Measurements from ENCODE around the gene ADAM12.
"Not testable (repeated sequence)": the region's sequence is repeated elsewhere in the genome, so short reads cannot be mapped to it uniquely, and the experiment has no call there.

ADAM12 gene

DNA sequence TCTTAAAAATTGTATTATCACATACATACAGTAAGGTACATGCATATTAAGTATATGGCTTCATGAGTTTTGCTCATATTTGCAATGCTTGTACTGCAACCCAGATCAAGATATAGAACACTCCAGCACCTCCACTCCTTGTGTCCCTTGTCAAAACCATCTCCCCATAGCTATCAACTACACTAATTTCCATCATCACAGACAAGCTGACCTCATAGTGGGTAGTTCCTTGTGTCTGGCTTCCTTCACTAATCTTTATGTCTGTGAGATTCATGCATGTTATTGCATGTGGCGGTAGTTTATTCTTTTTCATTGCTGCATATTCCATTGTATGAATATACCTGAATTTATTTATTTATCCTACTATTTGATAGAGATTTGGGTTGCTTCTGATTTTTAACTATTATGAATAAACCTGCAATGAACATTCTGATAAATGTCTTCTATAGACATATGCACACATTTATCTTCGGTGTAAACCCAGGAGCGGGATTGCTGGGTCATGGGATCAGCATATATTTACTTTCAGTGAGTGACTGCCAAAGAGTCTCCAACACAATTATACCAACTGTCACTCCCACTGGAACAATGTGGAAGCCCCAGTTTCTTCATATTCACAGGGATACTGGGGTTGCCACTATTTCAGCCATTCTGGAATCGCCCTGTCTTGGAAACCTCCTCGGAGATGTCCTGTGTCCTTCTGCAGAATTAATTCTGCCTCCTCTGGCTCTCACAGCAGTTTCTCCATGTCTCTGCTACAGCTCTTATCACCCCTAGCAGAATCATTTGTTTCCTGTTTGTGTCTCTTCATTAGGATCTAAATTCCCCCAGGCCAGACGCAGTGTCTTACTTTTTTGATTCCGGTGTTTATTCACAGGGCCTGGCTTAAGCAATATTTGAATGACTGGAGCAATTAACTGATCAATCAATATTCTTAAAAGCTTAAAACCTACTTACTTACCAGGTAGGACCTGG is 14.7 kb upstream of the ADAM12 start:
- DNase-seq: no peak

DNA sequence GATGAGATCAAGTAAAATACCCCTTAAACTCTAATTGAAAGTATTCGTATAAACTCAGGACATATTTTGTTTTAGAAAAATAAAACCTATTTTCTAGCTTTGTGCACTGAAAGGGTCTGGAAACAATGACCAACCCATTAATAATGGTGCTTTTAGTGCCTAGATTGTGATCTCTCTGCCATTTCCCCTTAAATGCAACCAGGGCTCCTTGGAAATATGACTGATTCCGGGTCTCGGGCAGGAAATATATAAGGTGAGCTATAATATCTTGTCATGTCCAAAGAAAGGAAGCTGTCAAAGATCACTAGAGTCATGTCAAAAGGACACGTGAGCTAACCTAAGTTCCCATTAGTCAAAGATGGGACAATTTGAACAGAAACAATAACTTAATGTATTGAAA is 12.4 kb upstream of the ADAM12 start:
- no peak for DNase-seq

DNA sequence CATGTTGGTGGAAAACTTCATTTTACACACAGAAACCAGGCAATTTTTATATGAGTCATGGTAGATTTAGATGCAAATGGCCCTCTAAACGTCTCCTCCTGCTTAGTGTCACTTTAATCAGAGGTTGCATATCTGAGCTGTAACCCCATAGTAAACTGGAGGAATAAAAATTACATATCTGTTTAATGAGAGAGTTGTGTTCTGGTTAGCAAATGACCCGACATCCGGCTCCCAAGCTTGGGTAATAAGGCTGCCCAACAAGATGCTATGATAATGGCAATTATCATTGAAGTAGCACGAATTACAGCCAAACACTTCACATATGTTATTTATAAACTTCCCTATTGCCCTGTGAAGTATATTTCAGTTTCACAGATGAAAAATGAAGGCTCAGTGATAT is 10.6 kb upstream of the ADAM12 start:
- no peak for DNase-seq

DNA sequence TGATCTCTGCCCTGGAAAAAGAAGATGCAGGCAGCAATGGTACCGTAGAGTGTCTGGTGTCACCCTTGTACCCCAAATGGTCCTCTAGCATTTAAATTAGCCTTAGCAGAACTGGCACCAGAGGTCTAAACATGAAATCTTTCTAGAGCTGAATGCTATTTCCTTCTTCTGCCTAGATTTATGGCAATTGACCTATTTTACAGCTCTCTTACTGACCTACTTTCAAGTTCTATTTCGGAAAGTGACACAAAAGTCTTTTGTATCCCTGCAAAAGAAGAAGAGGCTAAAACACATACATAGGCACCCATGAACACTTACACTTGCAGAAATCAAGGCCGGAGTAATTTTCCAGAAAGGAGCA is 10.1 kb upstream of the ADAM12 start:
- no peak for DNase-seq

DNA sequence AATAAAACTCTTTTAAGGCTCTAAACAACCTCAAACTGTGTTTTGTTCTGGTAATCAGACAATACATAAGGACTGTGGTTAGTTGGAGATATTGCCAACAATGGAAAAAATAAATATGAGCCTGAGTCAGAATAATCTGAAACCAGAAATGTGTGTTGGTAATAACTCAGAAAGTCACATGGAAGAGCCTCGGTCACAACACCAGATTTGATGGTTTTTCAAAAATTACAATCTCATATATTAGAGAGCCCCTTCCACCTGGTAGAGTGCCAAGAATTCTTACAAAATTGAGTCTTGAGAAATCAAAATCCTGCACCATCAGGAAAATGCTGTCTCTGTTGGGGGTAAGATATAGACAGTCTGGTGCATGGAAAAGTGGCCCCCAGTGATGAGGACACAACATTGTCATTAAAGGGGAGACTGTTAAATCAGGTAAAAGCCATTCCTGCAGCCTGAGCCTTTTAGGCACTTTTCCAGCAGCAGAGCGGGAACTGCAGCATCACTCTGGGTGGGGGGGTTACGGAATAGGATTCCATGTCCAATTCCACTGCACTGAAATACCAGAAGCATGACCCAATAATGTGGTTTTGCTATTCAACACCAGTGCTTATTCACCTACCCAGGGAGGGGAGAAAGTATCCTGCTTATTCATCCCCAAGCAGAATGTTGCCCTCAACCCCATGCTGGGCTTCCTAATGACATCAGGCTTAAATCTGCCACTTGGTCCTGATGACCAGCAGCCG is 9.5 kb upstream of the ADAM12 start:
- DNase-seq: no peak

DNA sequence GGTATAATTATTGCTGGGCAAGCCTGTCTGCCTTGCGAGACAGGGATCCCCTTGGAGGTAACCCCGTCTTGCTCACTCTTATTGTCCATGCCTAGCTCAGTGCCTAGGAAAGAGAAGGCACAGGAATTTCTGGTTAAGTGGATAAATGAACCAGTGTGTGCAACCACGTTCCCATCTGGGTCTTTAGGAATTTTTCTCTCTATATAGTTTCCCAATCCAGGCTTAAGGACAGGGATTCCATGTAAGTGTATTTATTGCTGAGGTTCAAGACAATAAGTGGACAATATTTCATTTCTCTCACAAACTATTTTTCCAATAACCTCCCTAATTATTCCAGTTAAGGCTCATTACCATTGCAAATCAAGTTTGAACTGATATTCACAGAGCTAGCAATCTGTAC is 8.9 kb upstream of the ADAM12 start:
- DNase-seq: no peak

DNA sequence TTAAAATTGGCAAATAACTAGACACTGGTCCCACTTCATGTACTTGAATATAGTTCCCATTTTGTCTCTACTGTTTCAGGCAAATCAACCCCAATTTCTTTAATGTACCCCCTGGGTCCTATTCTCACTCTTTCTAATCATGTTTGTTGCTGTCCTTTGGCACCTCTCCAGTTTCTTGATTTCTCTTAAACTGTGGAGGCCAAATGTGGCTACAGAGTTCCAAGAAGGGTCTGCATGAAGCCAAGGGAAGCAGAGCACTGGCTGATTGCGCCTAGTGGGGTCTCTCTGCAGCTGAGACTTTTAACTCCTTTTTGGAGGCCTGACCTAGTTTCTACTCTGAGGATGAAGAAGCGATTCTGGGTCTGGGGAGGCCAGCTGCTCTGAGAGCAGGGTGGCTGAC is 6.7 kb upstream of the ADAM12 start:
- DNase-seq: no peak

DNA sequence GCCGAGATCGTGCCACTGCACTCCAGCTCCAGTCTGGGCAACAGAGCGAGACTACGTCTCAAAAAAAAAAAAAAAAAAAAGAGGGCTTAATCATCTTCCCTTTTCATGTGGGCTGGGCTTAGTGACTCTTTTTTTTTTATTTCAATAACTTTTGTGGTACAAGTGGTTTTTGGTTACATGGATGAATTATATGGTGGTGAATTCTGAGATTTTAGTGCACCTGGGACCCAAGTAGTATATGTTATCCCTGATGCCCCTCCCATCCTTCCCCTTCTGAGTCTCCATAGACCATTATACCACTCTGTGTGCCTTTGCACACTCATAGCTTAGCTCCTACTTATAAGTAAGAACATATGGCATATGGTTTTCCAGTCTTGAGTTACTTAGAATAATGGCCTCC is 4.8 kb upstream of the ADAM12 start:
- no peak for DNase-seq

DNA sequence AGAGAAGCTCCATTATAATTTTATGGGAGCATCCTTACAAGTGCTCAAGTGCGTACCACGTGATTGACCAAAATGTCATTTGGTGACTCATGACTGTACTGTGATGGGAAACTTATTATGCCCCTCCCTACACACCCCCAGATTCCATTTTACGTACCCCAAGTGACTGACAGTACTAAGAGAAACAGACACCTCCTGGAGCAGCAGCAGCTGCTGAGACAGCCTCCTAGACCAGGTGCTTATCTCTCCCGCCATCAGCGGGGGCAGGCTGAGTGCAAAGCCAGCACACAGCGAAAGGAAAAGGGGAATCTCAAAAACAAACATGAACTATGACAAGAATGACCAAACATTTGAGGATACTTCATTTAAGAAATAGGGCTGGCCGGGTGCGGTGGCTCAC is 4.2 kb upstream of the ADAM12 start:
- no peak for DNase-seq

DNA sequence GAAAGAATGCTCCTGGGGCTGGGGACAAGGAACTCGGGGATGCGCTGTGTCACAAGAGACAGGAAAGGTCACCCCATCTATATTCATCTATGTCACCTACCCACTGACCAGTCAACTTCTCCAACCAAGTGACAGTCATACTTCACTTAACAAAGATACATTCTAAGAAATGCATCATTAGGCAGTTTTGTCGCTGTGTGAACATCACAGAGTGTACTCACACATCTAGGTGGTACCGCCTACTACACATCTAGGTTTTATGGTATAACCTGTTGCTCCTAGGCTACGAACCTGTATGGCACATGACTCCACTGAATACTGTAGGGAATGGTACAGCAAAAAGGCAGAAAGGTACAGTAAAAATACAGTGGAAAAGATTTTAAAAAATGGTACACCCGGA is 3.8 kb upstream of the ADAM12 start:
- DNase-seq: no peak

DNA sequence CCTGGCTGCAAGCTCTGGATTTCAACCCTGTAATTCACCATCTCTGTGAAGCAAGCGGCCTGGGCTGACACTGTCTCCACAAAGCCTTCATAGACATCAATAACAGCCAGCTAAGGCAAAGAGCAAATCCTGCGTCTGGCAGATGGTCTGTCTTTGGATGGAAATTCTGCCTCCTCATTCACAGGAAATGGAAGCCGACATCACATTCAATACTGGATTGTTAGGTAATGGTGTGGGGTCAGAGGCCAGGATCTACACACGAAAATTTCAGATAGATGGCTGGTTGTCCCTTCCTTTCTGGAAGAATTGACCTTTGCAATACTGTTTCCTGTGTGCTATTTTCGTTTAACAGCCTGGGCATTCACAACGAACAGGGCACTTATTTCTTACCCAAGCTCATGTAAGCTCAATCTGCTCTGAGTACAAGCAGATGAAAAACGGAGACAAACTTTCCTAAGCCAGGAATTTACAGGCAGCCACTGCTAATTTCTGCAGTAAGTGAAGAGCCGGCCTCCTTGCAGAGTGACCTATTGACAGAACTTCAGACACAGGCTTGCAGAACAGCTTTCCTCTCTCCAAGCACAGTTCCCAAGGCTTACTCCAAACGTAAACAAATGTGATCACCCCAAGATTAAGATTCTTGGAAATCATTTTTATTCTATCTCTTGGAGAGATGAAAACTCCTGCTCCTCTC is 3.1 kb upstream of the ADAM12 start:
- DNase-seq: no peak

DNA sequence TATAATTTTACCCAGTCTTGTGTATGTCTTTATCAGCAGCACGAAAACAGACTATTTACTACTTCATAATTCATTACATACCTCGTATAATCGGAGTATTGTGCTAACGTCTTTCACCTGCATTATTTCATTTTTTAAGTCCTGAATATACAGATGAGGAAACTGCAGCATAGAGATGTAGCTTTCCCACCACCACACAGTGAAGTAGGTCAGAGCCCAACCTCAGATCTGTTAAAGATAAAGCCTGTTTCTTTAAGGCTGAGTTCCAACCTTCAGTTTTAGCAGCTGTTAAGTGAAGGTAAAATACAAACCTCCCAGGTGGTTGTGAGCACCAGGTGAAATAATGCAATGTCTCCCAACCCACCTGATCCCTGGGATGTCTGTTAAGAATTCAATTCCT is 2.0 kb upstream of the ADAM12 start:
- DNase-seq: no peak

DNA sequence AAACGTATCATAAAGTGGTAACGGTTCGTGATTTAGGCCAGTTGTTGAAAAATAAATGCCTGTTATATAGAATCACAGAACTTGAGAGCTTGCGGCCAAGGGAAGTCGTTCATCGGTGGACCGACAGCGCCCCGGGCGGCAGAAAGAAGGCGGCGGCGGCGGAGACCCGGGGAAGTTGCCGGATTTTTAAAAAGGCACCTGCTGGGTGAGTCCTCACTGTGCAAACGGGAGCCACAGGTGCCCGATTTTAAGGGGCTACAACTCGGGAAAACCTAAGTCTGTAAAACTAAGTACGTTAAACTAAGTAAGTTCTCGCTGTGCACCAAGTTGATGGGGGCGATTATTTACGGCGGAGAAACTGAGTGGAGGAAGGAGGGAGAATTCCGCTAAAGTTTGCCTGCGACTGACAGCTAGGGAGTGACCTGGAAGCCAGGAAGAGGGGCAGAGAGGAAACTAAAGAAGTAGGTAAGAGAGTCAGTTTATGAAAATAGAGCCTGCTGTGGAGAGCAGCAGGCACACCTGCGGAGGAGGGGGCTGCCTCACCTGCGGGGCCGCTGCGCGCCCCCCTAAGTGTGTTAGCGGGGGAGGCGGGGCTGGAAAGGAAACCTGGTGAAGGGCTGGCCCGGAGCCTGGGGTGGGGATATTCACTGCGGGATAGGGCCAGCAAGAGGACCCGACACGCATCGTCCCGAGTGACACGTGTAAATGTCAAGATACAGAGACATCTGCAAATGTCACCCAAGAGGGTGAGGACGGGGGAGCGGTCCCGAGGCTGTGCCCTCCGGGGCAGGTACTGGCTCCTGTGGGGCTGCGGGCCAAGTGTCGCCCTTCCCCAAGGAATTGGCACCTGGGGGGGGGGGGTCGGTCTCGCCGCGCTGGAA is 996 bp downstream of the ADAM12 start:
- peak; percentile 43 for DNase-seq

DNA sequence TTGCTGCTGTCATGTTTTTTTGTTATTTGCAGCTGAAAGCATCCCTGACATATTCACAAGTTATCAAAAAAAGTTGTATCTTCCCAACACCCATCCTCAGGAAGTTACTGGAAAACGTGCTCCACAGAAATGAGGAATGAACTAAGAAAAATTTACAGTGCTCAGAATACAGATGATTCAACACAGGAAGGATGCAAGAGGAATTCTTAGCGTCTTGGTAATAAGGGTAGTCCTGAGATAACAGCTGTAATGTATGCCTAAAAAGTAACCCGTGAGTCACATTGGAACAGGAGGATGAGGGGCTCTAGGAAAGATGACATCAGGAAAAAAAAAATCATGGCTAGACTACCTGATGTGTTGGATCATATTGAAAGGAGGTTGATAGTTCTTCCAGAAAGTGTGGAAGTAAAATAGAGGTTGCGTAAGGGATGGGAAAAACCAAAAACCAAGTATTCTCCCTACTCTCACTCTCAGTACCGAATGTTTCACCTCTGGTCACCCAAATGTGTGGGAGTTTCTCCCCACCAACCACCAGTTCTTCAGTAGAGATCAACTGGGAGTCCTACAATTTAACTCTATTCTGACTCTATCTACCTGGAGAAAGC is 3.9 kb downstream of the ADAM12 start:
- no peak for DNase-seq

DNA sequence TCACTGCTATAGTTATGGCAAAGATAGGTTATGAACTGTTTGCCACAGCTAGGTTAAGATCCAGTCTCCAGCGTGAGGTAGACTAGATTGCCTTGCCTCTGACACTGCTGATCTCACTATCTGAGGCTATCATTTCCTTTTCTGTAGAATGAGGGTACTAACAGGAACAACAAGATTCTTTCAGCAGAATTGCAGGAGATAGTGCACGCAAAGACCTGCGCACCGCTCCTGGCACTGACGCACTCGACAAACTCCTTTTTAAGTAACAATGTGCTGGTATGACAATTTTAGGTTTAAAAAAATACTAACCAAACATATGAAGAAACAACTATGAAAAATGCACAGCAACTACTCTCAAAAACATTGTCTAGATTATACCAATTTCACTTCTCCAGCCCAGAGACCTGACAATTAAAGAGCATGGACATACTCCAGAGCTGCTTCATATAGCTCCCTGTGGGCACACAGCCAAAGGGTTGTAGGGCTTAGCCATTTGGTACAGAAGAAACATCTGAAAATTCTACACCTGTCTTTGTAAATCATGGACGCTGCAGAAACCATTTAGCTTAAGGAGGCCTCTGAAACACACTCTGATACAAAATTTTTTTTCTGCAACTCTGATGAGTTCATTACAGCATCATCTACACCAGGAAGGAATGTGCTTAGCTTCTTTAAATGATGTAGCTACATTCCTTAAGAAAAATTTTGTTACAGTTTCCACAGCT is 7.8 kb downstream of the ADAM12 start:
- no peak for DNase-seq

DNA sequence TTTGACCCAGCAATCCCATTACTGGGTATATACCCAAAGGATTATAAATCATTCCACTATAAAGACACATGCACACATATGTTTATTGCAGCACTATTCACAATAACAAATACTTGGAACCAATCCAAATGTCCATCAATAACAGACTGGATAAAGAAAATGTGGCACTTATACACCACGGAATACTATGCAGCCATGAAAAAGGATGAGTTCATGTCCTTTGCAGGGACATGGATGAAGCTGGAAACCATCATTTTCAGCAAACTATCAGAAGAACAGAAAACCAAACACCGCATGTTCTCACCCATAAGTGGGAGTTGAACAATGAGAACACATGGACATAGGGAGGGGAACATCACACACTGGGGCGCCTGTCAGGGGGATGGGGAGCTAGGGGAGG is 9.1 kb downstream of the ADAM12 start:
- not testable (repeated sequence) for DNase-seq

DNA sequence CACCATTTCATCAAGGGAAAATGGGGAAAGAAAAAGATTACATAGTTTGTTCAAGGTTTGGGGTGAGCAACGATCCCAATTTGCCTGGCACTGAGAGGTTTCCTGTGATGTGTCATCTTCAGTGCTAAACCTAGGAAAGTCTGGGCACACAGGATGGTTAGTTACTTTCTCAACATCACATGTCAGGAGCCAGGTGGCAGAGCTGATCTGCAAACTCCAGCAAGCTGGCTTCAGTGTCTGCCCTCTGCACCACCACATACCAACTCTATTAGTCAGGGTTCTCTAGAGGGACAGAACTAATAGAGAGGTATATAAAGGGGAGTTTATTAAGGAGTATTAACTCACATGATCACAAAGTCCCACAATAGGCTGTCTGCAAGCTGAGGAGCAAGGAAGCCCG is 11.3 kb downstream of the ADAM12 start:
- DNase-seq: no peak

DNA sequence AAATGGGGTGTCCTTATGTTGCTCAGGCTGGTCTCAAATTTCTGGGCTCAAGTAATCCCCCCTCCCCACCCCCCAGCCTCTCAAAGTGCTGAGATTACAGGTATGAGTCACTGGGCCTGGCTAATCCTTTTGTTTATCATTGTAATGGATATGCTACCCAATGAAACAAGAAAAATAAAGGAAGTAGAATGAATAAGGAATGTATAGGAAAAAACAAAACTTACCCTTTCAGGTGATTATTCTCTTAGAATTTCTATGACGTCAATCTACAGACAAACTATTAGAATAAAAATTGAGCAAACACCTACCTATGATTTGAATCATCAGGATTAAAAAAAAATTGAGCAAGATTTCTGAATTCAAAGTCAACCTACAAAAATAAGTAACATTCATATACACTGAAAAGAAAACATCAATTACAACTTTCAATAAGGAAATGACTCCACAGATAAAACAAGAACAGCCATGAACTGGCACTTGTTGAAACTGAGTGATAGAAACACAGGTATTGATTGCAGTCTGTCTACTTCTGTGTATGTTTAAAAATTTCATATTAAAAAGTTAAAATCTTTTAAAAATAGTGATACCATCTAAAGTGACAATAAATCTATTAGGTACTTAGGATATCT is 12.2 kb downstream of the ADAM12 start:
- DNase-seq: no peak

DNA sequence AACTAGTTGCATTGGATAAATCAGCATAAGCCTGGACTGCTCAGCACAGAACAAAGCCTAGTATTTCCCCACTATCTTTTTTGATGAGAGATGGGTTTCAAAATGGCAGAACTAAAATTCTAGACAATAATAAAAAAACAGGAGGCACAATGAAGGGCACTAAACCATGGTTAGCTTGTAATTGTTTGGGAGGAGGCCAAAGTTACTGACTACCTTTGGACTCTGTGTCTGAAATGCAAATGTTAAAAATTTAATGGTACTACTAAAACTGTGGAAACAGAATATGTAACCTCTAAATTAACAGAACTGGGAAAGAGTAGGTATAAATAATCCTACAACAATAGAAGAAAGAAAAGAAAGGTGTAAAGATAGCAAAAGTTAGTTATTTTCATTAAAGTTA is 13.0 kb downstream of the ADAM12 start:
- DNase-seq: no peak

DNA sequence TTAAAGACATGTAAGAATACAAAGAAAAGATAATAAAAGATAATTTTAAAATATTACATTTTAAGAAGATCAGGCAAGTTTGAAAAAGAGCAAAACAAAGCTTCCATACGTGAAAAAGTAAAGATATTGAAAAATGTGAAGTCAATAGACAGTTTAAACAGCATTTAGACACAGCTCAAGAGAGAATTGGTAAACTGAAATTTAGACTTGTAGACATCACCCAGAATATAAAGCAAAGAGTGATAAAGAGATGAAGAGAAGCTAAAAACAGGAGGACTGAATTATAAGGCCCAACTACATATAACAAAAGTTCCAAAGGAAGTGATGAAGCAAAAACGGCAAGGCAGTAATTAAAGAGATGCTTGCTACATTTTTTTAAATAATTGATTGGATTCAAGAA is 13.8 kb downstream of the ADAM12 start:
- DNase-seq: no peak

DNA sequence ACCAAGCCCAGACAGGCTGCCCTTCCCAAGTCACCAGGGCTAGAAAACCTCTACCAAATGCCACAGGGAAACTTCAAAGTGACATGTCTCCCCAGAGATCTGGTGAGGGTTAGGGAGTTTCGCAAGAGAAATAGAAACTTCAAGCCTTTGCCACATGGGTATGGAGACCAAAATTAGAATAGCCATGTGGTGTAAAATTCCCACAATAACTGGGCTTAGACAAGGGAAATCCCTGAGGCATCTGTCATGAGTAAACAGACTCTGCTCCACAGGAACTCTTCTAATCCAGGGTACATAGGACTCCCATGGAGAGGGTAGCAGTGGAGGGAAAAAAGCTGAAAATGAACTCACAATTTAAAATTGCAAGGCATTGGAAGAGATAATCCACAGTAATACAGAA is 14.3 kb downstream of the ADAM12 start:
- no peak for DNase-seq

All from stimulated activated CD4-positive, alpha-beta T cell treated with anti-CD3 and anti-CD28 coated beads, Interleukin-4, amount 100 ng/mL, for 1 hour (primary cell).